ENCODE results near the gene IFT20. TPM values are rescaled to one million over a fixed set of nuclear protein-coding genes. Genes with fewer than 3 reads are reported as not detected.

The IFT20 gene
- total RNA-seq = 23.4 and 23.6 TPM in 2 replicates

- intact Hi-C loops (cut with micrococcal nuclease) = loop anchor here (1.0 to 10.0 kb wide), 14 partner anchors 16 to 1041 kb away; partner anchors contain the start of genes BLTP2, NUFIP2, POLDIP2 and PROCA1
Observed at GRCh38 chr17:28335201-28335958, at the start of gene IFT20, which contains the start of gene TNFAIP1. Gene IFT20 (minus strand): TSS chr17:28335472. CDS start chr17:28331985, 3,487 bp downstream. Gene TNFAIP1 (plus strand): TSS chr17:28335761. CDS start chr17:28339522, 3,761 bp downstream.

GRCh38 chr17:28385037-28385400 is 49.7 kb upstream of the IFT20 start:
- intact Hi-C loops (cut with micrococcal nuclease) = no loop called here

DNA sequence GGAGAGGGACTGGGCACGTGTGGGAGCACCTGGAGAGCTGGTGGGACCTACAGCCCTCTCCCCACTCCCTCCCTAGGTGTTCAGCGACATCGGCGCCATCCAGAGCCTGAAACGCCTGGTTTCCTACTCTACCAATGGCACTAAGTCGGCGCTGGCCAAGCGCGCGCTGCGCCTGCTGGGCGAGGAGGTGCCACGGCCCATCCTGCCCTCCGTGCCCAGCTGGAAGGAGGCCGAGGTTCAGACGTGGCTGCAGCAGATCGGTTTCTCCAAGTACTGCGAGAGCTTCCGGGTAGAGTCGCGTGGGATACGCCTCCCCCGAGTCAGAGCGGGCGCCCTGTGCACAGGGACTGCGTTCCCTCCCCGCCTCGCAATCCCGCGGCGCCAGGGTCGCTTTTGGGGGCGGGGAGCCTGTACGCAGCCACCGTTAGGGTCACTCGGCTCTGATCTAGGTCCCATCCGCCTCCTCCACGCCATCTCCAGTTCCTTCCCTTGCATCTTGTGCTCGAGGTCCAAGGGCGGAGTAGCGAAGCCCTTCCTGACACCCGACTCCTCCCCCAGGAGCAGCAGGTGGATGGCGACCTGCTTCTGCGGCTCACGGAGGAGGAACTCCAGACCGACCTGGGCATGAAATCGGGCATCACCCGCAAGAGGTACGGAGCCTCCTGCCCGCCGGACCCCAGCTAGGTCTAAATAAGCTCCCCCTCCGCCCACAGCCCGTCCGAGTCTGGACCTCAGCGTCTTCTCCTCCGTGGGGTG is 49.2 kb upstream of the IFT20 start:
- intact Hi-C loops (cut with micrococcal nuclease) = loop anchor here (1.0 kb wide), 3 partner anchors 13 to 49 kb away; partner anchors contain the start of genes IFT20, POLDIP2, SARM1 and TNFAIP1

DNA sequence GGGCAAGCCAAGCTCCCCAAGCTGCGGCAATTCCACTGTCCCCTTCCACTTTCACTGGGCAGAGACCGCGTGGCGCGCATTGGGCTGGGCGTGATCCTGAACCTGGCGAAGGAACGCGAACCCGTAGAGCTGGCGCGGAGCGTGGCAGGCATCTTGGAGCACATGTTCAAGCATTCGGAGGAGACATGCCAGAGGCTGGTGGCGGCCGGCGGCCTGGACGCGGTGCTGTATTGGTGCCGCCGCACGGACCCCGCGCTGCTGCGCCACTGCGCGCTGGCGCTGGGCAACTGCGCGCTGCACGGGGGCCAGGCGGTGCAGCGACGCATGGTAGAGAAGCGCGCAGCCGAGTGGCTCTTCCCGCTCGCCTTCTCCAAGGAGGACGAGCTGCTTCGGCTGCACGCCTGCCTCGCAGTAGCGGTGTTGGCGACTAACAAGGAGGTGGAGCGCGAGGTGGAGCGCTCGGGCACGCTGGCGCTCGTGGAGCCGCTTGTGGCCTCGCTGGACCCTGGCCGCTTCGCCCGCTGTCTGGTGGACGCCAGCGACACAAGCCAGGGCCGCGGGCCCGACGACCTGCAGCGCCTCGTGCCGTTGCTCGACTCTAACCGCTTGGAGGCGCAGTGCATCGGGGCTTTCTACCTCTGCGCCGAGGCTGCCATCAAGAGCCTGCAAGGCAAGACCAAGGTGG is 46.0 kb upstream of the IFT20 start:
- intact Hi-C loops (cut with micrococcal nuclease) = no loop called here

DNA sequence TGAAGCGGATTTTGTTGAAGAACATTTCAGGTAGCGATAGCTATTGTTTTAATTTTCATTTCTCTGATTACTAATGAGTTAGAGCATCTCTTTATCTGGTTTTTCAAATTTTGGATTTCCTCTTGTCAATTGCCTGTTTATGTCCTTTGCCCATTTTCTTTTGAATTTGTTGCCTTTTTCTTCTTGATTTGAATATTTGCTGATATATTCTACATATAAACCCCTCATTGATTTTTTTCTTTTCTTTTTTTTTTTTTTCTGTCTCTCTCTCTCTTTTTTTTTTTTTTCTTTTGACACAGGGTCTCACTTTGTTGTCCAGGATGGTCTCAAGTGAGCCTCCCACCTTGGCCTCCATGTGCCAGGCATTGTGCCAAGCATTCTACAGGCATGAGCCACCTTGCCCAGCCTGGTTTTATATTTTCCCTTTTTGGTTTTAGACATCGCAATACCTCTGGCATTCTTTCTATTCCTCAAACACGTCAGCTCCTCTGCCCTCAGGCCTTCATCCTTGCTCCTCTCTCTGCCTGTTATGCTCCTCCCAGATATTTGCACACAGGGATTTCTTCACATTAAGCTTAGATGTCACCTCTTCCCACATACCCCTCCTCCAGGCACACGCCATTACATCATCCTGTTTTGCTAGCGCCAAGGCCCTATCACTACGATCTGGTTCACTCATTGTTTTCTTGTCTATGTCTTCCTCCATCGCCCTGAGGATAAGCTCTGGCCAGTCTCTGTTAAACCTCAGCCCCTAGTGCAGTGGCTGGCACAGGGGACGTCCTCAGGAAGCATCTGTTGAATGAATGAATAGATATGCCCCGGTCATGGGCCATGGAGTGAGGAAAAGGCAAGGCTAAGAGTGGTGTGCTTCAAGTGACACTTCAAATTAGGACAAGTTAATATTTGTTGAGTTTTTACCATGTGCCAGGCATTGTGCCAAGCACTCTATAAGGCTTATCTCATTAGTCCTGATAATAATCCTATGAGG is 44.8 kb upstream of the IFT20 start:
- intact Hi-C loops (cut with micrococcal nuclease) = loop anchor here (10.0 kb wide), 1 partner anchor 195 kb away; the partner anchor contains the start of genes ALDOC and PIGS

GRCh38 chr17:28372945-28373274 is 37.6 kb upstream of the IFT20 start:
- intact Hi-C loops (cut with micrococcal nuclease) = loop anchor here (5.0 to 10.0 kb wide), 5 partner anchors 44 to 339 kb away; partner anchors contain the start of genes ALDOC, BLTP2, PIGS and PROCA1

DNA sequence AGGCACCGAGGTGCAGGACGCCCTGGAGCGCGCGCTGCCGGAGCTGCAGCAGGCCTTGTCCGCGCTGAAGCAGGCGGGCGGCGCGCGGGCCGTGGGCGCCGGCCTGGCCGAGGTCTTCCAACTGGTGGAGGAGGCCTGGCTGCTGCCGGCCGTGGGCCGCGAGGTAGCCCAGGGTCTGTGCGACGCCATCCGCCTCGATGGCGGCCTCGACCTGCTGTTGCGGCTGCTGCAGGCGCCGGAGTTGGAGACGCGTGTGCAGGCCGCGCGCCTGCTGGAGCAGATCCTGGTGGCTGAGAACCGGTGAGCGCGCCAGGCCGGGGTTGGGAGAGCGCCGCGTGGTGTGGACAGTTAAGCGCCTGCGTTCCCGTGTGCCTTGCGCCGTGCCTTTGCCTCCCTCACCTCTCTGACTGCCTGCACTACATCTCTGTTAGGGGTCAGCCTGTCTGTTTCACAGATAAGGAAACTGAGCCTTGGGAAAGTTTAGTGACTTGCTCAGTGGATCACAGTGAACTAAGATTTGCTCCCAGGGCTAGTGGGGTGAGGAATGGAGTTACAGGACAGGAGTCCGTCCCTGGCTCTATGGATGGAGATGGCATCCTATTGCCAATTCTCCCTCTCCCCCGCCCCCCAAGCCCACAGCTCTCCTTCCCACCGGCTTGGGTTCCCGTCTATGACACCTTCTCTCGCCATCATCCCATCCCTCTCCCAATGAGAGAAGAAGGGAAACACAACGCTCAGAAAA is 37.1 kb upstream of the IFT20 start:
- intact Hi-C loops (cut with micrococcal nuclease) = loop anchor here (5.0 to 10.0 kb wide), 5 partner anchors 45 to 340 kb away; partner anchors contain the start of genes ALDOC, BLTP2, PIGS and PROCA1

GRCh38 chr17:28371245-28372202 is 36.3 kb upstream of the IFT20 start, which contains the start of gene SARM1:
Gene SARM1 (plus strand): TSS chr17:28371694. CDS start chr17:28372033, 339 bp downstream.
- intact Hi-C loops (cut with micrococcal nuclease) = loop anchor here (1.0 to 10.0 kb wide), 10 partner anchors 13 to 341 kb away; partner anchors contain the start of genes ALDOC, BLTP2, IFT20 and PIGS

DNA sequence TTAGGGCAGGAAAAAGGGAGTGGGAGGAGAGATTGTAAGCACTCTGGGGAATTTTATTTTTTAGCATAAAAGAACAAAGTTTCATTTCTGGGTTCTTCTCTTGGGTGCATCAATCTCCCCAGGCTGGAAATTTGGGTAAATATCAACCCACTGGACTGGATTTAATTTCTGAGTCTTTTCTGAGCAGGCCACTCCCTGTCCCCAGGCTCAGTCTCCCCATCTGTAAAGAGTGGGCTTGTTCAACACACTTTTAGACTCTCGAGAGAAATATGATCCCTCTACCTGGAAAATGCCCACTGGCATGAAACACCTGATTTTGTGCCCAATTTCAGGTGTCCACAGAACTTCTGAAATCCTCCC is 35.5 kb upstream of the IFT20 start:
- intact Hi-C loops (cut with micrococcal nuclease) = loop anchor here (1.0 to 10.0 kb wide), 10 partner anchors 13 to 342 kb away; partner anchors contain the start of genes ALDOC, BLTP2, IFT20 and PIGS

DNA sequence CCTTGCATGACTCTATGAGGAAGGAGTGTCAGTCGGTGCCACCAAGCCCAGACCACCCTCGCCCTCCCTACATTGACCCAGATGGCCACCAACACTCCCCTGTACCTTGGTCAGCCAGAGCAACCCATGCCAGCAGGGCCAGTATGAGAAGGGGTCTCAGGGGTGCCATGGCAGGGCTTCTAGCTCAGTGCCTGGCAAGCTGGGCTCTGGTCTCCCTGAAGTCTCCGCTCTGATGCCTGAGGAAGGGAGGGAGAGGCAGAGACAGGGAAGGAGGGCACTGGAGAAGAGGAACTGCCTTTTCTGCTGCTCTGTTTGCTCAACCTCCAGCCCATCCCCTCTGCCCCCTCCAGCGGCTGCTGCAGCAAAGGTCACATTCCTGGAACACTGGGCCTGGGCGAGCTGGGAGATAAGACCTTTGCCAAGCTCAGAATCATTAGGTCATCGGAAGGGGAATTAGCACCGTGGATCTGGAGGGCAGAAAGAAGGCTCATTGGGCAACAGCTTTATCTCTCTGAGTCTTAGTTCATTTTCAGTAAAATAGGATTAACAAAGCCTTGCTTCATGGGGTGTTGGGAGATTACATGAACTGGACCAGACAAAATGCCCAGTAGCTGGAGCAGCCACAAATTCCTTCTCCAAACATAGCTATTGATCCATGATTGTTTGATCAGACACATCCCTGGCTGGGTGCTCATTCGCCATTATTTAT is 34.9 kb upstream of the IFT20 start, which contains the start of gene VTN:
VTN (minus strand) TSS at position 273 of the 709 bp plus-strand sequence; CDS start at position 169, 104 bp downstream.
- intact Hi-C loops (cut with micrococcal nuclease) = loop anchor here (5.0 to 10.0 kb wide), 5 partner anchors 47 to 342 kb away; partner anchors contain the start of genes ALDOC, BLTP2, PIGS and PROCA1

DNA sequence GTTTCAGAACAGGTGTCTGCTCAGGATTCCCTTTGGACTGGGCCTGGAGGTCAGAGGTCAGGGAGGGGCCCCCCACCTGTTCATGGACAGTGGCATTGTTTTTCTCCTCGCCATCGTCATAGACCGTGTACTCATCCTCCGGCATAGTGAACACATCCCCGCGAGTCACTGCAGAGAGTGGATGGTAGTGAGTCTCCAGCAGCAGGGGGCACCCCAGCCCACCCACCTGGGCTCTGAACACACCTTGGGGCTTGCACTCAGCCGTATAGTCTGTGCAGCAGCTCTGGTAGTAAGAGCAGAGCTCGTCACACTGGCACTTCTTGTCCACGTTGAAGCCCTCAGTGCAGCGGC is 34.4 kb upstream of the IFT20 start:
- intact Hi-C loops (cut with micrococcal nuclease) = loop anchor here (5.0 to 10.0 kb wide), 5 partner anchors 48 to 343 kb away; partner anchors contain the start of genes ALDOC, BLTP2, PIGS and PROCA1

GRCh38 chr17:28368915-28369683 is 33.8 kb upstream of the IFT20 start:
- intact Hi-C loops (cut with micrococcal nuclease) = no loop called here

- intact Hi-C loops (cut with micrococcal nuclease) = no loop called here
Observed at GRCh38 chr17:28368306-28368831, 33.1 kb upstream of the IFT20 start.

DNA sequence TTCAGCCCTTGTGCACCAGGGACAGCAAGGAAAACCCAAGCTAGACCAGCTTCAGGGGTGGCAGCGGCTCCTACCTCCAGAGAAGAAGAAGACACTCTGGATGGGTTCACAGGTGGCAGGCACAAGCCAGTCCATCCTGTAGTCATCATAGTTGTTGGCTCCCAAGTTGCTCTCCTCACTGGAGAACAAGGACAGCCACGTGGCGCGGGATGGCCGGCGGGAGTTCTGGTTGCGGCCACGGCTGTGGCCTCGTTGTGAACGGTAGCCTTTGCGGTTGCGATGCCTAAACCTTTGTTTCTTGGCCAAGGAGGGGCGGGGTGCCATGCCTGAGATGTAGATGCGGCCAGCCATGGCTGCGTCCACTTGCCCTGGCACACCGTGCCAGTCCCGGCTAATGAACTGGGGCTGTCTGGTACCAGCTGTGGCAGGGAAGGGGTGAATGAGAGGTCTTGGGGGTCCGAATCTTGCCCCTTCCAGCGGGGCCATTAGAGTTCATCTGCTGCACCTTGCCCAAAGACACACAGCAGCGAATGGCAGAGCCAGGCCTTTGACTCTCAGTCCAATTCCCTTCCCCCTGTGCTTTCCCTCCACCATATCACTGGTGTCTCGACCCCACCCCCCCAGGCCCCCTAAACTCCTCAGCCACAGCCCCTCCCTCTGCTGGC is 32.5 kb upstream of the IFT20 start:
- intact Hi-C loops (cut with micrococcal nuclease) = no loop called here

GRCh38 chr17:28366605-28367004 is 31.3 kb upstream of the IFT20 start:
- intact Hi-C loops (cut with micrococcal nuclease) = no loop called here

GRCh38 chr17:28365487-28365886 is 30.2 kb upstream of the IFT20 start:
- intact Hi-C loops (cut with micrococcal nuclease) = no loop called here
